HG03066 (cell line): ENCODE results near the gene SLC45A2.
"Not testable (repeated sequence)": the region's sequence is repeated elsewhere in the genome, so short reads cannot be mapped to it uniquely, and the experiment has no call there.

Source experiments
- ATAC-seq: cut with Tn5 transposase; IDR thresholded peaks from one replicate; pipeline ENCODE4 v1.9.1; 2021; ENCODE audit warnings: low read depth; ENCODE audit not compliant: unreplicated experiment

SLC45A2 gene

DNA sequence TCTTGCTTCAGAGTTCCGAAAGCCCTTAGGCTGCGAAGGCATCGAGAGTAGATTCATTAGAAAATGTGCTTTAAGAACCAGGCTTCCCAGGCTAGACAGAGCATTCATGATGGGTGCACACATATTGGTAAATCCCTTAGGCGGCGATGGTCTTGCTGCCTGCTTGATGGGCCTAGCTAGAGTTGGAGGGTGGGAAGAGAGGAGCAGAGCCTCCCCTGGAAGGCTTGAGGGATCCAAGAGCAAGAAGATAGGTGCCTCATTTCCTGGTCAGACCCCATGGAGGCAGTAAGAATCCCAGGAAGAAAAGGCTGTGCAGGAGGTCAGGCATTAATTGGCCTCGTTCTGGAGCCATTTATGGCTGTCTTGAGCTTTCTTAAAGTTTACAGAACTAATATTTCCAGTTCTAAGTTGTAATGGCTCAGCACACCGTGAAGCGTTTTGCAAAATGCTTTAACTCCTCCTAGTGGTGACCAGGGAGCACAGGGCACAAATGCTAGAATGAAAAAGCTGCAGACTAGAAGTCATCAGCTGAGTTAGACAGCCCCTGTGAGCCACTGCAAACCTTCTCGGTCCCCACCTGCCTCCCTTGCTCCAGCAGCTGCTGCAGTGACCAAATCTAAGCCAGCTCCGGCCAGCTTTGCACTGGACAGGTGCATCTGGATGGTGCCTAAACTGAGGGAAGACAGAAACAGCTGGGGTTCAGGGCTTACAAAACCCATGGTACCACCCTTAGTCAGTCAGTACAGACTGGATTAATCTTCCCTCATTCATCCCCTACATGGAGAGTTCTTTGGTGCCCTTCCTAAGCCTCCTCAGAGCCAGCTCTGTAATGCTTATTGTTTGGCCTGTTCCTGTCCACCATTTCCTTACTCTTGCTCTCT lies 14.7 kb downstream of the SLC45A2 start:
- peak; percentile 74 for ATAC-seq

DNA sequence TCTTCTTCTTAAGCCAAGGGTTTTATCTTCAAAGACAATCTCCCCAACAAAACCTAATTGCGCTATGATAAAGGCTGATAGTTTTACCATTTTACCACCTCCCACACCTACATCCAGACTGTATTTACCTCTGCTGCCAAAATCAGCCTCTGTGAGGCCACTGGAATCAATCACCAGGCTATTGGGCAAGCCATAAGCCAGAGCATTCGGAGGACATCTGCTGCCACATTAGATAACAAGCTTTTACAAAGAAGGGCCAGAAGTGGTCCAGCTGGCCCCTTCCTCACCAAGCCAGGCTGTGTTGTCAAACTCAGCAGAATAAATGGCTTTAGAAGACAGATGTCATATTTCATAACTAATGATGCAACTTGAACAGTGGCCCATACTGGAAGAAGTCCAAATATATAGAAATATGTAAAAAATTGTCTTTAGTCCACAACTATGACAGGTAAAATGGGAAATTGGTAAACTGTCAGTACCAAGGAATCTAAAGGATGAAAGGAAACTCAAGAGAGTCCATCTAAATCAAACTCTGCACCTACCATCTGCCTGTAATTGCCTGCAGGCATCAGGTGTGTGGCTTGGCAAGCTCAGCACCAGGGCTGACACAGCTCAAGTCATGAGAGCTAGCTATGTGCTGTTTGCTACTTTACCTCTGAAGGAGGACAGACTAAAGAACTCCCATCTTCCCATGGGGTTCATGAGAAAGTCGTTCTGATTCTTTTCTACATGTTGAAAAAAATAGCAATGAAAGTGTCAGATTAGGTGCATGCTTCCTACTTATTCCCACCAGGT lies 16.1 kb downstream of the SLC45A2 start:
- ATAC-seq, result no peak

DNA sequence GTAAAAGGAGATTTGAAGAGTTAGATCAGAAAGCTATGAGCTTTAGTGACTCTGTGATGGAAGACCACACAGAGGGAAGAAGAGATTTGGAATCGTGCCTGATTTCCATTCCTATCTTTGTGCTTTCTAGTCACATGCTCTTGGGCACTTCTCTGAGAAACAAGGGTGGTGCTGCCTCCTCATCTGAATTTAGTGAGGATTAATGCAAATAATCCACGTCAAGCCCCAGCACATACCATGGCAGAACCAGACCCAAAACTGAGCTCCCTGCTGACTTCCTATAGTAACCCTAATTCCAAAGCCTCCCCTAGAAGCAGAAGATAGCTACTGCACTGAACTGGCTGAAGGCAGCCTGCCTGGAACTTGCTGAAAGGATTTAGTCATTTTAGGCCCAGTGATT lies 17.7 kb downstream of the SLC45A2 start:
- no peak for ATAC-seq

DNA sequence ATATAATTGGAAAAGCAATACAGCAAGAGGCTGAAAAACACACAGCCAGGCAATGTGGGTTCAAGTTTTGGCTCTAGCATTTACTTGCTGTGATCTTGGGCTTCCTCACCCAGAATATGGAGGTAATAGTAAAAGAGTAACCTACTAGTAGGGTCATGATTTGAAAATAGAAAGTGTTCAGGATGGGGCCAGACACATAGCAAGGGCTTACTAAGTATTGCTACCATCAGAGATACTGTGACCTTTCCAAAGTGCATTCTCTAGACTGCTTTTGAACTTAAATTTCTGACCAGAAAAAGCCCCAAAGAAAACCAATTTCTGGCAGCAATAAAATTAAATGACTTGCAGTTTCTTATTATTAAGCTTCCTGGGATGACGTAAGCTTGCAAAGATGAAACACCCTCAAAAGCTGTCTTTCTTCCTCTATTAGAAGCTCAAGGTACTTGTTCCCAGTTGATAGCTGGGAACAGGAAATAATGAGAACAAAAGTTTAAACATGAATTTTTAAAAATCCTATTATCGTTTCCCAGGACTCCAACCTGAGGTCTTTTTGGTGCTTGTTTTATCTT lies 20.3 kb downstream of the SLC45A2 start:
- no peak for ATAC-seq

DNA sequence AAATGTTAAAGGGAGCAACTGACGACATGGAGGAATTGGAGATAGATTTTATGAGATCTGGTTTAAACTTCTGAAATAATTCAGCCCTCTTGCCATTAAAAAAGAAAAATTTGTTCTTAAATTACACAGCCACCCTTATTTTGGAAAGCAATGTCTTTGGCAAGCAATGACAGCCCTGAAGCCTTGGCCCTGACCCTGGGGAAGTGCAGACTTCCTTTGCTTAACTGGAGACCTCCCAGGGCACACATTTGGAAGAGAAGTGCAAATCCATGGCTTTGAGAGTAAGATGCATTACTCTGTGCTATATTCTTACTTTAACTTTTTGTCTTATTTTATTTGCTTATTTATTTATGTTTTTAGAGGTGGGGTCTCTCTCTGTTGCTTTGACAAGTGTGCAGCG lies 26.3 kb downstream of the SLC45A2 start:
- no peak for ATAC-seq

DNA sequence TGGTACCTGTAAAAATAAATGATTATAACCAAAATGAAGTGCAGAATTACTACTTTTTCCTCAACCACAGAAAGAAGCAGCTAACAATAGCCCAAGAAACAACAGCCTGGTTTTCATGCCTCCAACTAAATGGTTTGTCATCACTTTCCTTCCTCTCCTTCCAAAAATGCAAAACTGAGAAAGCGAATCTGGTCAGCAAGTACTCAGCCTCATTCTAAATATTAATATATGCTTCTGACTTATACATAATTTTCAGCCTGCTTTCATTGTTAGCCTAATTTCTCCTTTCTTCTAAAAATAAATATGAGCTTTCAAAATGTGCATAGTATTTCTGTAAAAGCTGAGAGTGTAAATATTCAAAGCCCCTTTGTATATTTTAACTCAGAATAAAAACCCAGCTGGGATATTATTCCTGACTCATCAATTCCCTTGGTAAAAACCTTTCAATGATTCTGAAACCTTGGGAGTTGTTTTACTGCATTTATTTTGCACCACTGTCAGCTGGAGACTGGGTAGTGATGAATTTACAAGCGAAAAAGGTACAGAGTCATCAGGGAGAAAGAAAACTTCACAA lies 26.8 kb downstream of the SLC45A2 start:
- ATAC-seq, result no peak

DNA sequence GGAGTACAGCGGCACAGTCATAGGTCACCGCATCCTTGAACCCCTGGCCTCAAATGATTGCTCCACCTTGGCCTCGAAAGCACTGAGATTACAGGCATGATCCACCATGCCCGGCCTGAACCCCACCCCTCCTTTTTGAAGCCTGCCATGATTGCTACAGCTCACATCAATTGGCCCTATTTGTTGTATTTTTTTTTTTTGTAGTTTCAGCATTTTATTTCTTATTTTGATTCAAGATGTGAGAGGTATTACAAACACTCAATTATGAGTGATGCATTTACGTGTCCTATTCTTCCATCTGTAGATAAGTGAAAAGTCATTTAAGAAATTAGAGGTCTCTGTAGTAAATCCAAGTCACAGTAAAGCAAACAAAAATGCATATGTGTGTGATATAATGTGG lies 32.3 kb downstream of the SLC45A2 start:
- ATAC-seq, result not testable (repeated sequence)

DNA sequence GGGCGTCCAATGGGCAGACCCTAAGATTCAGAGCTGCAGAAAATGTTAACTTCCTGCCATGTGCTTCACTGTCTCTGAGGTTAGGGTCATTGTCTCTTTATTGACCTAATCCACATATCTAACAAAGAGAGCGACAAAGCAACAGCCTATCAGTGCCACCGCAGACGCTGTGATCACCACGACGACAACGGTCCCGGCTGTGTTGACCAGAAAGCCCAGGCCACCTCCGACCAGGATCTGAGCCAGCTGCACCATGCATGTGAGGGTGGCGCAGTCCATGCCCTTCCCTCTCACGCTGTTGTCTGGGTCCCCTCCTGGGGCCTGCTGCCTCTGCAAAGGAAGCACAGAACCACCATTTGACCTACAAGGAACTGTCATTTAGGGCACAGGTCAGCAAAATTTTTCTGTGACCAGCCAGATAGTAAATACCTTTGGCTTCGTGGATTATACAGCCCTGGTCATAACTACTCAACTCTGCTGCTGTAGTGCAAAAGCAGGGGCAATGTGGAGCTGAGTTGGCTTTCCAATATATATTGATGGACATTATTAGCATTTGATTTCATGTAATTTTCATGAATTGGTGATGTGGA lies 39.9 kb downstream of the SLC45A2 start:
- ATAC-seq, result no peak

DNA sequence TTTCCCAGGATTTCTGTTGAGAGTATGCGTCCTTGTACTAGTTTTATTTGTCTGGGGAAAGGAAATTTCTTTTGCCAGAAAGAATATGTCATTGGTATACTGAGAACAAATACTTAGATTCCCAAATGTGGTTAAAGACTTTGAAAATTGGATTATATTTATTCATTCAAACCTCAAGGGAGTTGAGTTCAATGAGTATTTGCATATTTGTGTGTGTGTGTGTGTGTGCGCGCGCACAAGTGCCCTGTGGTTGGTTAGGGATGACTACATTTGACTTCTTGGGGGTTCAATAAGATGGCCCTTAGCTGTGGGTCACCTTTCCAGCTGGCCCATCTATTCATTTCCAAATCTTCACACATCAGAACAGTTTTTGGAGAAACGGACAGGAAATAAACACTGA lies 43.4 kb downstream of the SLC45A2 start:
- no peak for ATAC-seq

DNA sequence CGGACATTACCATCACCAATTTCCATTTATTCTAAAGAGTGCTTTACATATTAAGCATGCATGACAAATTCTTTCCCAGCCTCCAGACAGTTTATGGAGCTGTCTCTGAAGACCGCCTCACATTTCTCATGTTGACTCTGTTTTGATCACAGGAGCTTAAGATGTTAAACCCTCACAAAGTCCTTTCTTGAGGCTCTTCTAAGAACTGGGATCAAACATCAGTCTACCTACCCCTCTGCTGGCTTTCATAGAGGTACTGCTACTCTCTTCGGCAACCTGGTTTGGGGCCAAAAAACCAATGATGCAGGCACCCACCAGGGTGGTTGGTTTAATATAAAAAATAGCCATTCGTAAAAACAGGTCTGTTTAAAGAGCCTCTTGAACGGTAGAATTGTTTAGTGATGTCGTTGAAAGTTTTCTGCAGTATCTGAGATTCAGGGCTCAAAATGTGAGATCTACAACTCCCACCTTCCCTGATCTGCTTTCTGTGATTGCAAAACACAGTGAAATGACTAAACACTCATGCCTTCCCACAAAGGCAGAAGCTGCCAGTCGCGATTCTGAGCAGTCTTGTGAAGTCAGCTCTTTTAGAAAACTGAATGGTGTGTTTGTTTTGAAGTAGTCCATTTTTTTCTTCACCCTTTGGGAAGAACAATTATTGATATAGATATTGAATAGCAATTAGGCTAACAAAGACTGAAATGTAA lies 44.8 kb downstream of the SLC45A2 start:
- ATAC-seq, result no peak

DNA sequence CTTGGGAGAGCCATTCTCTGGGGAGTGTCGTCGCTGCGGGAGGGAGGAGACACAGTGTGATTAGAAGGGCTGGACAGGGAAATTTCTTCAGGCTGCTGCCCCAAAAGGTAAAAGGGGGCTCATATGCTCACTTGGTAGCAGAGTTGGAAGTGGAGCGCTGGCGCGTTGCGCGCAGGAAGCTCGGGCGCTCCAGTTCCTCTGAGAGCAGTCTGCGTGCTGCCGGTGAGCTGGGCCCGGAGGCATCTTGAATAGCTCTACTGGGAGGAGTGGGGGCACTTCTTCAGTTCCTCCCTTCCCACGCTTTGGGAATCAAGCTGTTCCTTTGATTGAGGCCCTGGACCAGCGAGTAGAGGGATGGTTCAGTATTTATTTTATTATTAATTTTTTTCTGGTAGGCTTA lies 45.6 kb downstream of the SLC45A2 start:
- ATAC-seq, result no peak

DNA sequence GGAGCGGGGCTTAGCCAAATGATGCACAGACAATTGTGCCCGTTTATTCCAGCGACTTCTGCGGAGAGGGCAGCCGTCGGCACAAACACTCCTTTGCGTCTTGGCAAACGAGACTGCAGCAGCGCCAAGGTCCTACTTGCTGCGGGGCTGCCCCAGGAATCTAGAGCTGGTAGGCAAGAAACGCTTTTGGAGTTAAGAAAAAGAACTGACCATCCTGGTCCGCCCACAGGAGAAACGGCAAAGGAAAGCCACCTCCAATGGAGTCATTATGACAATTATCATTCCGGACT lies 46.0 kb downstream of the SLC45A2 start:
- ATAC-seq, result no peak

DNA sequence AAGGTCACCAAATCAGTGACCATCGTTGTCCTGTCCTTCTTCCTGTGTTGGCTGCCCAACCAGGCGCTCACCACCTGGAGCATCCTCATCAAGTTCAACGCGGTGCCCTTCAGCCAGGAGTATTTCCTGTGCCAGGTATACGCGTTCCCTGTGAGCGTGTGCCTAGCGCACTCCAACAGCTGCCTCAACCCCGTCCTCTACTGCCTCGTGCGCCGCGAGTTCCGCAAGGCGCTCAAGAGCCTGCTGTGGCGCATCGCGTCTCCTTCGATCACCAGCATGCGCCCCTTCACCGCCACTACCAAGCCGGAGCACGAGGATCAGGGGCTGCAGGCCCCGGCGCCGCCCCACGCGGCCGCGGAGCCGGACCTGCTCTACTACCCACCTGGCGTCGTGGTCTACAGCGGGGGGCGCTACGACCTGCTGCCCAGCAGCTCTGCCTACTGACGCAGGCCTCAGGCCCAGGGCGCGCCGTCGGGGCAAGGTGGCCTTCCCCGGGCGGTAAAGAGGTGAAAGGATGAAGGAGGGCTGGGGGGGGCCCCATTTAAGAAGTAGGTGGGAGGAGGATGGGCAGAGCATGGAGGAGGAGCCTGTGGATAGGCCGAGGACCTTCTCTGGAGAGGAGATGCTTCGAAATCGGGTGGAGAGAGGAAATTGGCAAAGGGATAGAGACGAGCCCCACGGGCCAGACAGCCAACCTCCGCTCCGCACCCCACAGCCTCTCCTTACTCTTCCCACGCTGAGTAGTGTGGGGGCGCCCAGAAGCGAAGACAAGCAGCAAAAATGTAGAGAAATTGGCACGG lies 46.6 kb downstream of the SLC45A2 start:
- no peak for ATAC-seq

DNA sequence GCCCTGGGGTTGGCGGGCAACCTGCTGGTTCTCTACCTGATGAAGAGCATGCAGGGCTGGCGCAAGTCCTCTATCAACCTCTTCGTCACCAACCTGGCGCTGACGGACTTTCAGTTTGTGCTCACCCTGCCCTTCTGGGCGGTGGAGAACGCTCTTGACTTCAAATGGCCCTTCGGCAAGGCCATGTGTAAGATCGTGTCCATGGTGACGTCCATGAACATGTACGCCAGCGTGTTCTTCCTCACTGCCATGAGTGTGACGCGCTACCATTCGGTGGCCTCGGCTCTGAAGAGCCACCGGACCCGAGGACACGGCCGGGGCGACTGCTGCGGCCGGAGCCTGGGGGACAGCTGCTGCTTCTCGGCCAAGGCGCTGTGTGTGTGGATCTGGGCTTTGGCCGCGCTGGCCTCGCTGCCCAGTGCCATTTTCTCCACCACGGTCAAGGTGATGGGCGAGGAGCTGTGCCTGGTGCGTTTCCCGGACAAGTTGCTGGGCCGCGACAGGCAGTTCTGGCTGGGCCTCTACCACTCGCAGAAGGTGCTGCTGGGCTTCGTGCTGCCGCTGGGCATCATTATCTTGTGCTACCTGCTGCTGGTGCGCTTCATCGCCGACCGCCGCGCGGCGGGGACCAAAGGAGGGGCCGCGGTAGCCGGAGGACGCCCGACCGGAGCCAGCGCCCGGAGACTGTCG lies 47.3 kb downstream of the SLC45A2 start:
- no peak for ATAC-seq

DNA sequence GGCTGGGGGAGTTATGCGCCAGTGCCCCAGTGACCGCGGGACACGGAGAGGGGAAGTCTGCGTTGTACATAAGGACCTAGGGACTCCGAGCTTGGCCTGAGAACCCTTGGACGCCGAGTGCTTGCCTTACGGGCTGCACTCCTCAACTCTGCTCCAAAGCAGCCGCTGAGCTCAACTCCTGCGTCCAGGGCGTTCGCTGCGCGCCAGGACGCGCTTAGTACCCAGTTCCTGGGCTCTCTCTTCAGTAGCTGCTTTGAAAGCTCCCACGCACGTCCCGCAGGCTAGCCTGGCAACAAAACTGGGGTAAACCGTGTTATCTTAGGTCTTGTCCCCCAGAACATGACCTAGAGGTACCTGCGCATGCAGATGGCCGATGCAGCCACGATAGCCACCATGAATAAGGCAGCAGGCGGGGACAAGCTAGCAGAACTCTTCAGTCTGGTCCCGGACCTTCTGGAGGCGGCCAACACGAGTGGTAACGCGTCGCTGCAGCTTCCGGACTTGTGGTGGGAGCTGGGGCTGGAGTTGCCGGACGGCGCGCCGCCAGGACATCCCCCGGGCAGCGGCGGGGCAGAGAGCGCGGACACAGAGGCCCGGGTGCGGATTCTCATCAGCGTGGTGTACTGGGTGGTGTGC lies 48.0 kb downstream of the SLC45A2 start, which contains the start of gene RXFP3:
Gene RXFP3, plus strand, starts transcription at position 6 of the 636 bp plus-strand sequence. Its CDS starts 355 bp downstream, at position 361.
- ATAC-seq, result no peak

DNA sequence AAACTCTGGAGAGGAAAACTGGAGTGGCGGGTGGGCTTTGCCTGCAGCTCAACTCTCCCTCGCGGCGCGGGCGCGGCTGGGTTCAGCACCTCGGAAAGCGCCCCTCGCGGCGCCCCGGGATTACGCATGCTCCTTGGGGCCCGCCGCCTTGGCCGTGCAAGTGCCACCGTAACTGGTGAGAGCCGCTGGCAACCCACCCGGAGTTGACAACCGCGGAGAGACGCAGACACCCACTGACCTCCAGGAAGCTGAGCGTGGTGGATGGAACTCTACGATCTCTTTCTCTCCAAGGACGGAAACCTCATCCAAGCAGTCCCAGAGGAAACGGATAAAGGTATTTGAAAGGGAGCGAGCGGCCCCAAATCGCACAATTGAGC lies 48.5 kb downstream of the SLC45A2 start:
- ATAC-seq, result no peak

DNA sequence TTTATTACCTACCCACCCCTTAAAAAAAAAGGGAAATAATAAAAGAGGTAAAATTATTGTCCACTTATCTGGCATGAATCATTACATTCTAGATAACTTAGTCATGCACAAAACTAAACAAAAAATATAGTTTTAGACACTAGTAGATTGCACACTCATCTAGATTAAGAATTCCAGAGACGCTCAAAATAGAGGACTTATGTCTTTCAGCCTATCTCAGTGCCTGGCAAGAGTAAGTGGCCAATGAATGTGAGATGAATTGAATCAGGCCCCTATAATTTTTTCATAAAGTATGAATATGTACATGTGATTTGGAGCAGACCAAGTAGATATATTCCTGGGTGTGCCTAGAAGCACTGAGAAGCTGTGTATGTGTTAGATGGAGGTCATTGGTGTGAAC lies 50.3 kb downstream of the SLC45A2 start:
- peak; percentile 28 for ATAC-seq

DNA sequence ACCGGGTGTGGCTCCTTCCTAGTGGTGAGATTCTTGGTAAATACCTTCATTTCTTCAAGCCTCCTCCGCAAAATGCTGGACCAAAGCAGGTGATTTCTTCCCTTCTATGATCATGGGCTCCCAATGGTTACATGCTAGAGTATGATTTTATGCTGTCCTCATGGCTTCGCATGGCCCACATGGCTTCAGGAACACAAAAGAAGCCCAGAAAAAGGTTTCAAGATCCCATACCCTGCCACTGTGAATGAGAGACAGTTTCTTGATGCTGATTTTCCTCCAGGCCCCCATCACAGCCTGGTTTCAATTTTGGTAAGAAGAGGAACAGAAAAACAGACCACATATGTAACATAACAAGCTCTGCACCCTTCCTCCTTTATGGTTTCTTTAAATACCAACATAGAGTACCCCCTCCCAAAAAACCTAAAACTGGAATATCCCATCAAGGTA lies 50.7 kb downstream of the SLC45A2 start:
- peak; percentile 85 for ATAC-seq
